ENCODE data around the gene TRIM44. TPM values are rescaled to one million over a fixed set of nuclear protein-coding genes. Genes with fewer than 3 reads are reported as not detected.
"Not testable (repeated sequence)": the region's sequence is repeated elsewhere in the genome, so short reads cannot be mapped to it uniquely, and the experiment has no call there.

Gene TRIM44
- total RNA-seq, 2 experiments from 2014 or later = 11.3 to 19.9 TPM

DNA sequence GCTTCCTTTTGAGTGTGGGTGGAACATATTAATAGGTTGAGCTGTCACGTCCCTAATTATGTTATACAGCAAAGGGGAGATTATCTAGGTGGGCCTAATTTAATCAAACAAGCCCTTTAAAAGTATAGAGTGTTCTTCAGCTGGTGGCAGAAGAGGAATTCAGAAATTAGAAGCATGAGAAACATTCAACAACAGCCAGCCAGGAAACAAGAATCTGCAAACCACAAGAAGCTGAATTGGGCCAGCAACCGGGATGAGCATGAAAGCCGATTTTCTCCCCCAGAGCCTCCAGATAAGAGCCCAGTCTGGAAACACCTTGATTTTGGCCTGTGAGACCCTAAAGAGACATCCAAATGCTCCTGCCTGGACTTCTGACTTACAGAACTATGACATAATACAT, 175.5 kb downstream of the TRIM44 start:
- ChIA-PET POLR2A (no interaction called here), CTCF (ENCODE audit: unreplicated experiment) (no interaction called here)
- H3K9me3 ChIP-seq (ENCODE audit: low read length) = no peaks in the 10 kb centered on the region
- no peaks in the 10 kb centered on the region for H3K79me2 ChIP-seq (ENCODE audit: insufficient read depth, low read depth, low read length)
- TF ChIP-seq, protein P1, sequence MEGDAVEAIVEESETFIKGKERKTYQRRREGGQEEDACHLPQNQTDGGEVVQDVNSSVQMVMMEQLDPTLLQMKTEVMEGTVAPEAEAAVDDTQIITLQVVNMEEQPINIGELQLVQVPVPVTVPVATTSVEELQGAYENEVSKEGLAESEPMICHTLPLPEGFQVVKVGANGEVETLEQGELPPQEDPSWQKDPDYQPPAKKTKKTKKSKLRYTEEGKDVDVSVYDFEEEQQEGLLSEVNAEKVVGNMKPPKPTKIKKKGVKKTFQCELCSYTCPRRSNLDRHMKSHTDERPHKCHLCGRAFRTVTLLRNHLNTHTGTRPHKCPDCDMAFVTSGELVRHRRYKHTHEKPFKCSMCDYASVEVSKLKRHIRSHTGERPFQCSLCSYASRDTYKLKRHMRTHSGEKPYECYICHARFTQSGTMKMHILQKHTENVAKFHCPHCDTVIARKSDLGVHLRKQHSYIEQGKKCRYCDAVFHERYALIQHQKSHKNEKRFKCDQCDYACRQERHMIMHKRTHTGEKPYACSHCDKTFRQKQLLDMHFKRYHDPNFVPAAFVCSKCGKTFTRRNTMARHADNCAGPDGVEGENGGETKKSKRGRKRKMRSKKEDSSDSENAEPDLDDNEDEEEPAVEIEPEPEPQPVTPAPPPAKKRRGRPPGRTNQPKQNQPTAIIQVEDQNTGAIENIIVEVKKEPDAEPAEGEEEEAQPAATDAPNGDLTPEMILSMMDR (conservative IDR thresholded peaks at IDR 0.05; ENCODE audit: low read length) = no peak
- no peak for TF ChIP-seq EZH2phosphoT487 (IDR thresholded peaks at IDR 0.05; ENCODE audit: borderline replicate concordance, low read depth, low read length)
- intact Hi-C loops (cut with micrococcal nuclease; ENCODE audit: unreplicated experiment) = no loop called here
- no TSS peak for BruUV-seq (replicated peaks)
- no peak overlapping the region for H3K4me3 ChIP-seq (ENCODE audit: low read depth, low read length, poor library complexity, severe bottlenecking)
- H3K4me2 ChIP-seq (ENCODE audit: low read length) = no peak overlapping the region
- no peaks in the 10 kb centered on the region for H4K20me1 ChIP-seq (ENCODE audit: insufficient read depth, low read length)
- H3K36me3 ChIP-seq (ENCODE audit: insufficient read depth, low read length) = no peaks in the 10 kb centered on the region
- H3K27ac ChIP-seq (ENCODE audit: low read depth, low read length, poor library complexity, severe bottlenecking) = no peak overlapping the region
- no peak for DNase-seq (ENCODE audit: low spot score)
- no peaks in the 10 kb centered on the region for H3K9me2 ChIP-seq (ENCODE audit: insufficient read depth, low read length)
- no peaks in the 10 kb centered on the region for H3K4me1 ChIP-seq (ENCODE audit: insufficient read depth, low read length, poor library complexity, severe bottlenecking)
- no peak overlapping the region for H2AFZ ChIP-seq (ENCODE audit: low read length)

DNA sequence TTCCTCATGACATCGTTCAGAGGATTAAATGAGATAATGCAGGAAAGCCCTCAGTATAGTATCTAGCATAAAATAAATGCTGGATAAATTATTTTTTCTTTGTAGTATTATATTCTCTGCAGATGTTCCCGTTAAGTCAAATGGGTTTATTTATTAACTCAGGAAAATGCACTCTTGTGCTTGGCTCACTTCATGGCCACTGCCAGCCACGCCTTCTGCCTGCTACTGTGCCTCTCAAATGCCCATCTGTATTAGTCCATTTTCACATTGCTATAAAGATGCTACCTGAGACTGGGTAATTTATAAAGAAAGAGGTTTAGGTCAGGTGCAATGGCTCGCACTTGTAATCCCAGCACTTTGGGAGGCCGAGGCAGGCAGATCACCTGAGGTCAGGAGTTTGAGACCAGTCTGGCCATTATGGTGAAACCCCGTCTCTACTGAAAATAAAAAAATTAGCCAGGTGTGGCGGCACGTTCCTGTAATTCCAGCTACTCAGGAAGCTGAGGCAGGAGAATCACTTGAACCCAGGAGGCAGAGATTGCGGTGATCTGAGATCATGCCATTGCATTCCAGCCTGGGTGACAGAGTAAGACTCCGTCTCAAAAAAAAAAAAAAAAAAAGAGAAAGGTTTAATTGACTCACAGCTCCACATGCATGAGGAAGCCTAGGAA, 176.3 kb downstream of the TRIM44 start:
- H2AFZ ChIP-seq (ENCODE audit: low read length); BruUV-seq (replicated peaks); H3K36me3 ChIP-seq (ENCODE audit: insufficient read depth, low read length); H3K4me3 ChIP-seq (ENCODE audit: low read depth, low read length, poor library complexity, severe bottlenecking); H3K4me2 ChIP-seq (ENCODE audit: low read length); DNase-seq (ENCODE audit: low spot score); H4K20me1 ChIP-seq (ENCODE audit: insufficient read depth, low read length); H3K9me2 ChIP-seq (ENCODE audit: insufficient read depth, low read length); intact Hi-C loops (cut with micrococcal nuclease; ENCODE audit: unreplicated experiment); H3K9me3 ChIP-seq (ENCODE audit: low read length); H3K79me2 ChIP-seq (ENCODE audit: insufficient read depth, low read depth, low read length); H3K4me1 ChIP-seq (ENCODE audit: insufficient read depth, low read length, poor library complexity, severe bottlenecking); H3K27ac ChIP-seq (ENCODE audit: low read depth, low read length, poor library complexity, severe bottlenecking); POLR2A ChIA-PET; CTCF ChIA-PET (ENCODE audit: unreplicated experiment): not testable (repeated sequence)

DNA sequence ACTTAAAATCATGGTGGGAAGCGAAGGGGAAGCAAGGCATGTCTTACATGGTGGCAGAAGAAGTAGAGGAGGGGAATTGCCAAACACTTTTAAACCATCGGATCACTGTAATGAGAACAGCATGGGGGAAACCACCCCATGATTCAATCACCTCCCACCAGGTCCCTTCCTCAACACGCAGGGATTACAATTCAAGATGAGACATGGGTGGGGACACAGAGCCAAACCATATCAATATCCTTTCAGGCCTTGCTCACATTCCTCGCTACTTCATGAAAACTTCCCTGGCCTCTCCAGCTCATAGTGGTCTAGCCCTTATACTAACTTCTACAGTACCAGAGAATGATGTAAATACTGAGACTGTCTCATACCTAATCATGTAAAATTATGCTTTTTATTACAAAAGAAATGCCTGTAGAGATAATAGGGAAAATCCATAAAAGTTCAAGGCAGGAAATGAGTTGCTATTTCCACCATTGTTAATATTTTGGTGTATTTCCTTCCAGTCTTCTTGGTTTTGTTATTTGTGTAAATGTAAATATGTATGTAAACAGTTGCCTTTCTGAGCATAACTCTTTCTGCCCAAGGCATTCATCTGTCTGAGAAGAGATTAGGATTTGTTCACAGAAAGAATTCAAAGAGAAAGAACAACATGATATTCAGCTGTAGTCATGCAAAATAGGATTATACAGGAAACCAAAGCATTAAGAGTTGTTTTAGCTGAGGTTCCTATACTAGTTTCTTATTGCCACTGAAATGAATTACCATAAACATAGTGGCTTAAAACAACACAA, 177.0 kb downstream of the TRIM44 start:
- Histone ChIP-seq H3K36me3 (ENCODE audit: insufficient read depth, low read length) (no peaks in the 10 kb centered on the region), H3K4me3 (ENCODE audit: low read depth, low read length, poor library complexity, severe bottlenecking) (no peak overlapping the region), H3K4me2 (ENCODE audit: low read length) (no peak overlapping the region), H3K9me2 (ENCODE audit: insufficient read depth, low read length) (no peaks in the 10 kb centered on the region), H3K79me2 (ENCODE audit: insufficient read depth, low read depth, low read length) (no peaks in the 10 kb centered on the region), H2AFZ (ENCODE audit: low read length) (no peak overlapping the region), H4K20me1 (ENCODE audit: insufficient read depth, low read length) (no peaks in the 10 kb centered on the region), H3K4me1 (ENCODE audit: insufficient read depth, low read length, poor library complexity, severe bottlenecking) (no peaks in the 10 kb centered on the region), H3K9me3 (ENCODE audit: low read length) (no peaks in the 10 kb centered on the region), H3K27ac (ENCODE audit: low read depth, low read length, poor library complexity, severe bottlenecking) (no peak overlapping the region)
- TF ChIP-seq EZH2phosphoT487 (IDR thresholded peaks at IDR 0.05; ENCODE audit: borderline replicate concordance, low read depth, low read length) = no peak
- TF ChIP-seq, protein P1 (conservative IDR thresholded peaks at IDR 0.05; ENCODE audit: low read length) = no peak
- intact Hi-C loops (cut with micrococcal nuclease; ENCODE audit: unreplicated experiment) = no loop called here
- CTCF ChIA-PET (ENCODE audit: unreplicated experiment) = no interaction called here
- POLR2A ChIA-PET = no interaction called here
- no TSS peak for BruUV-seq (replicated peaks)
- no peak for DNase-seq (ENCODE audit: low spot score)
